GM12891 (cell line): ENCODE results near the gene MLYCD.

Source experiments
- DNase-seq: peaks from one replicate; pipeline ENCODE4 v3.0.0; 2011; ENCODE audit warnings: low spot score; ENCODE audit not compliant: insufficient read length
- FAIRE-seq: peaks from 2 replicates; lab custom pipeline; 2011; peaks lifted over from hg19 to GRCh38; lab: Jason Lieb, UNC
- PAX5 ChIP-seq: IDR thresholded peaks from 2 replicates; pipeline ENCODE4 v1.6.1; 2011; ENCODE audit warnings: low read length, moderate library complexity, mild to moderate bottlenecking; ENCODE audit not compliant: insufficient read depth, severe bottlenecking
- POLR2A ChIP-seq: IDR thresholded peaks from 2 replicates; pipeline ENCODE4 v1.6.1; 2011; ENCODE audit warnings: low read depth, low read length, control low read depth
- POLR2AphosphoS5 ChIP-seq: IDR thresholded peaks from 2 replicates; pipeline ENCODE4 v1.6.1; 2011; ENCODE audit warnings: low read depth, low read length, control low read depth
- POU2F2 ChIP-seq: IDR thresholded peaks from 2 replicates; pipeline ENCODE4 v1.6.1; 2011; ENCODE audit warnings: low read depth, mild to moderate bottlenecking, control low read depth, low read length, moderate library complexity
- SPI1 ChIP-seq: IDR thresholded peaks from 2 replicates; pipeline ENCODE4 v1.6.1; 2011; ENCODE audit warnings: low read depth, low read length, control low read depth
- TAF1 ChIP-seq: IDR thresholded peaks from 2 replicates; pipeline ENCODE4 v1.6.1; 2011; ENCODE audit warnings: low read depth, low read length, control low read depth

Gene MLYCD

GRCh38 chr16:83920894-83921491, 22.1 kb downstream of the MLYCD start:
- no peak for DNase-seq
- no peak for TF ChIP-seq POLR2AphosphoS5
- no peak for FAIRE-seq

GRCh38 chr16:83923581-83924365, 24.9 kb downstream of the MLYCD start:
- no peak for TF ChIP-seq TAF1
- no peak for DNase-seq
- no peak for FAIRE-seq

GRCh38 chr16:83924686-83925085, 25.8 kb downstream of the MLYCD start:
- no peak for FAIRE-seq
- no peak for DNase-seq
- no peak for TF ChIP-seq POLR2AphosphoS5
- no peak for TF ChIP-seq TAF1
- TF ChIP-seq POU2F2 = no peak
- TF ChIP-seq SPI1 = no peak
- no peak for TF ChIP-seq PAX5
- no peak for TF ChIP-seq POLR2A

GRCh38 chr16:83925095-83925905, 26.4 kb downstream of the MLYCD start:
- FAIRE-seq = no peak
- no peak for TF ChIP-seq POLR2AphosphoS5

GRCh38 chr16:83925957-83926725, 27.2 kb downstream of the MLYCD start:
- no peak for TF ChIP-seq POLR2A
- no peak for TF ChIP-seq POLR2AphosphoS5
- no peak for TF ChIP-seq PAX5
- TF ChIP-seq TAF1 = no peak
- TF ChIP-seq POU2F2 = no peak
- no peak for TF ChIP-seq SPI1
- no peak for DNase-seq
- FAIRE-seq = no peak

More at GRCh38 chr16:83925095-83925905, 26.4 kb downstream of the MLYCD start:
- no peak for DNase-seq

- FAIRE-seq (peak; percentile 76), DNase-seq (peak; percentile 84)
- TF ChIP-seq SPI1 (no peak), POLR2A (no peak), POLR2AphosphoS5 (no peak), TAF1 (no peak), POU2F2 (no peak), PAX5 (no peak)
Measured at GRCh38 chr16:83926726-83927397, 27.9 kb downstream of the MLYCD start.

- DNase-seq (no peak), FAIRE-seq (no peak)
- TF ChIP-seq PAX5 (no peak), POLR2A (no peak), TAF1 (no peak), POU2F2 (no peak), POLR2AphosphoS5 (no peak), SPI1 (no peak)
Measured at GRCh38 chr16:83928341-83929055, 29.6 kb downstream of the MLYCD start.

- no peak for DNase-seq
- TF ChIP-seq TAF1 (no peak), POLR2A (no peak), POLR2AphosphoS5 (no peak)
- FAIRE-seq = no peak
Measured at GRCh38 chr16:83929811-83930555, 31.1 kb downstream of the MLYCD start.
